H1 (cell line): Measurements from ENCODE around the gene GNG12. TPM values are rescaled to one million over a fixed set of nuclear protein-coding genes. Genes with fewer than 3 reads are reported as not detected.

Experiments used
- CTCF ChIA-PET: fragments of 300-600 bp; sonication (Branson Sonifier 250); formaldehyde crosslinking; loops from one replicate; lab custom pipeline; 2021; ENCODE audit not compliant: partially characterized antibody; lab: Charles Lee
- POLR2A ChIA-PET: fragments of 300-600 bp; sonication (Branson Sonifier 250); formaldehyde crosslinking; loops from one replicate; lab custom pipeline; 2021; ENCODE audit warnings: inconsistent platforms; ENCODE audit not compliant: partially characterized antibody; lab: Charles Lee
- DNase-seq, 2 experiments: peaks; one replicate each; pipeline versions ENCODE4 v3.0.0 to v3.0.0-alpha.2; 2010 to 2022; ENCODE audit warnings: low spot score in 2 of 2, low read depth in 1 of 2, mixed read lengths in 1 of 2
- FAIRE-seq: peaks from 2 replicates; lab custom pipeline; 2011; peaks lifted over from hg19 to GRCh38; lab: Jason Lieb, UNC
- H2AFZ ChIP-seq: 2 replicates; pipeline ENCODE4 v1.8.1; 2012; ENCODE audit warnings: low read length, inconsistent platforms
- H2AK5ac ChIP-seq: 2 replicates; pipeline ENCODE4 v1.6.1; 2013; ENCODE audit warnings: low read depth, low read length
- H2BK120ac ChIP-seq: replicated peaks from 2 replicates; pipeline ENCODE3; 2013; ENCODE audit warnings: low read depth, low read length, inconsistent platforms
- H2BK12ac ChIP-seq: 2 replicates; pipeline ENCODE4 v1.6.1; 2013; ENCODE audit warnings: low read depth, low read length
- H2BK15ac ChIP-seq: 2 replicates; pipeline ENCODE4 v1.6.1; 2013; ENCODE audit warnings: low read length
- H2BK20ac ChIP-seq: 2 replicates; pipeline ENCODE4 v1.6.1; 2013; ENCODE audit warnings: low read length
- H2BK5ac ChIP-seq: 2 replicates; pipeline ENCODE4 v1.6.1; 2013; ENCODE audit warnings: low read depth, low read length
- H3K14ac ChIP-seq: 2 replicates; pipeline ENCODE4 v1.6.1; 2013; ENCODE audit warnings: inconsistent platforms; ENCODE audit not compliant: insufficient read length
- H3K18ac ChIP-seq: 2 replicates; pipeline ENCODE4 v1.6.1; 2013; ENCODE audit warnings: low read length; ENCODE audit errors: extremely low read depth
- H3K23ac ChIP-seq: 2 replicates; pipeline ENCODE4 v1.6.1; 2013; ENCODE audit warnings: inconsistent platforms; ENCODE audit not compliant: insufficient read length
- H3K23me2 ChIP-seq: 2 replicates; pipeline ENCODE4 v1.6.1; 2013; ENCODE audit warnings: low read depth, low read length
- H3K27ac ChIP-seq: 2 replicates; pipeline ENCODE4 v1.6.1; 2011; ENCODE audit warnings: low read depth, low read length, inconsistent platforms
- H3K27me3 ChIP-seq, 4 experiments: replicated peaks in 1 of 4; 1 replicate in 1 of 4; 2 replicates in 3 of 4; pipeline versions ENCODE4 v1.6.1 to v1.8.1; 2011 to 2013; ENCODE audit warnings: low read length in 3 of 4, mild to moderate bottlenecking in 3 of 4, inconsistent platforms in 2 of 4, mixed read lengths in 2 of 4, moderate library complexity in 1 of 4; ENCODE audit not compliant: control insufficient read depth in 3 of 4, insufficient read depth in 3 of 4; ENCODE audit errors: extremely low read depth in 1 of 4
- H3K36me3 ChIP-seq, 4 experiments: 2 replicates each; pipeline versions ENCODE4 v1.6.1 to v1.8.1; 2011 to 2013; ENCODE audit warnings: mild to moderate bottlenecking in 4 of 4, low read length in 3 of 4, moderate library complexity in 2 of 4, control low read depth in 1 of 4, inconsistent platforms in 1 of 4; ENCODE audit not compliant: insufficient read depth in 4 of 4, control insufficient read depth in 2 of 4
- H3K4ac ChIP-seq: replicated peaks from 2 replicates; pipeline ENCODE3; 2013; ENCODE audit warnings: low read length, low read depth, mixed read lengths, inconsistent platforms; ENCODE audit not compliant: insufficient read length
- H3K4me1 ChIP-seq, 4 experiments: replicated peaks in 1 of 4; 1 replicate in 1 of 4; 2 replicates in 3 of 4; pipeline versions ENCODE4 v1.6.1 to v1.8.1; 2011 to 2013; ENCODE audit warnings: low read length in 3 of 4, inconsistent platforms in 2 of 4, mixed read lengths in 1 of 4; ENCODE audit not compliant: insufficient read depth in 4 of 4, control insufficient read depth in 3 of 4
- H3K4me2 ChIP-seq, 2 experiments: 2 replicates each; pipeline versions ENCODE4 v1.6.1 to v1.8.1; 2011 to 2013; ENCODE audit warnings: low read depth in 2 of 2, low read length in 2 of 2, control low read depth in 1 of 2, inconsistent platforms in 1 of 2, mild to moderate bottlenecking in 1 of 2; ENCODE audit not compliant: insufficient read depth in 1 of 2
- H3K4me3 ChIP-seq, 4 experiments: fragments of 200-600, 300-600 bp in 1 of 4; sonication (generic), shearing (Covaris generic), sonication (Bioruptor Twin) in 1 of 4; 2 replicates each; pipeline versions ENCODE4 v1.5.1 to v1.8.1; 2011 to 2016; ENCODE audit warnings: low read length in 4 of 4, low read depth in 3 of 4, control low read depth in 2 of 4, inconsistent platforms in 2 of 4, mild to moderate bottlenecking in 2 of 4, mixed read lengths in 1 of 4, moderate library complexity in 1 of 4; ENCODE audit not compliant: insufficient read depth in 2 of 4; ENCODE audit errors: extremely low read depth in 1 of 4
- H3K56ac ChIP-seq: replicated peaks from 2 replicates; pipeline ENCODE3; 2013; ENCODE audit warnings: low read depth, mild to moderate bottlenecking, mixed read lengths, low read length, inconsistent platforms; ENCODE audit not compliant: insufficient read length
- H3K79me1 ChIP-seq: 2 replicates; pipeline ENCODE4 v1.6.1; 2013; ENCODE audit warnings: low read depth, low read length, control low read depth
- H3K79me2 ChIP-seq, 2 experiments: 2 replicates each; pipeline versions ENCODE4 v1.6.1 to v1.8.1; 2012 to 2013; ENCODE audit warnings: low read length in 2 of 2, mild to moderate bottlenecking in 2 of 2, inconsistent platforms in 1 of 2; ENCODE audit not compliant: insufficient read depth in 2 of 2, control insufficient read depth in 1 of 2
- H3K9ac ChIP-seq, 4 experiments: replicated peaks in 1 of 4; 1 replicate in 1 of 4; 2 replicates in 3 of 4; pipeline versions ENCODE4 v1.6.1 to v1.8.1; 2011 to 2013; ENCODE audit warnings: low read depth in 3 of 4, low read length in 3 of 4, control low read depth in 2 of 4, mild to moderate bottlenecking in 2 of 4, moderate library complexity in 2 of 4, inconsistent platforms in 1 of 4; ENCODE audit errors: extremely low read depth in 1 of 4
- H3K9me3 ChIP-seq, 2 experiments: 2 replicates each; pipeline versions ENCODE4 v1.6.1 to v1.8.1; 2012 to 2013; ENCODE audit warnings: mild to moderate bottlenecking in 2 of 2, moderate library complexity in 2 of 2, control low read depth in 1 of 2, inconsistent platforms in 1 of 2, low read depth in 1 of 2, low read length in 1 of 2, mixed read lengths in 1 of 2; ENCODE audit not compliant: insufficient read depth in 2 of 2
- H4K20me1 ChIP-seq, 2 experiments: replicated peaks in 1 of 2; 2 replicates each; pipeline versions ENCODE3 to v1.8.1; 2011 to 2013; ENCODE audit warnings: inconsistent platforms in 2 of 2, low read length in 2 of 2, mild to moderate bottlenecking in 1 of 2; ENCODE audit not compliant: insufficient read depth in 2 of 2, control insufficient read depth in 1 of 2
- H4K5ac ChIP-seq: 2 replicates; pipeline ENCODE4 v1.6.1; 2013; ENCODE audit warnings: low read length, low read depth, mixed read lengths, inconsistent platforms; ENCODE audit not compliant: insufficient read length
- H4K8ac ChIP-seq: 2 replicates; pipeline ENCODE4 v1.8.0; 2013; ENCODE audit warnings: mild to moderate bottlenecking, moderate library complexity, low read length, inconsistent platforms; ENCODE audit not compliant: insufficient read depth; ENCODE audit errors: extremely low read depth
- H4K91ac ChIP-seq: replicated peaks from 2 replicates; pipeline ENCODE3; 2013; ENCODE audit warnings: low read length, mixed read lengths, inconsistent platforms; ENCODE audit not compliant: insufficient read length
- CHD2 ChIP-seq: IDR thresholded peaks from 2 replicates; pipeline ENCODE4 v1.6.1; 2012; ENCODE audit warnings: low read length, improper control_type of control experiment
- CREB1 ChIP-seq: IDR thresholded peaks from 2 replicates; pipeline ENCODE4 v1.6.1; 2012; ENCODE audit warnings: inconsistent platforms
- GTF2F1 ChIP-seq: IDR thresholded peaks from 2 replicates; pipeline ENCODE4 v1.6.1; 2012; ENCODE audit warnings: low read depth, low read length, improper control_type of control experiment, borderline replicate concordance
- POU5F1 ChIP-seq: IDR thresholded peaks from 2 replicates; pipeline ENCODE4 v1.6.1; 2011; ENCODE audit warnings: low read depth, mild to moderate bottlenecking, low read length, moderate library complexity
- RFX5 ChIP-seq: IDR thresholded peaks from 2 replicates; pipeline ENCODE4 v1.6.1; 2011; ENCODE audit warnings: low read depth, low read length, improper control_type of control experiment, borderline replicate concordance
- RNF2 ChIP-seq: fragments of 200-900, 300-1000 bp; sonication (generic); IDR thresholded peaks from 2 replicates; pipeline ENCODE4 v1.7.1; 2016; ENCODE audit warnings: borderline replicate concordance, low read depth, mild to moderate bottlenecking, antibody characterized with exemption, low read length; ENCODE audit not compliant: poor library complexity, severe bottlenecking; ENCODE audit errors: missing control alignments
- WGBS, 2 experiments: shearing (Covaris generic) in 1 of 2; methylation state at CpG; one replicate each; pipeline versions ENCODE4 v1.1.6 to v1.1.7; 2013 to 2015; ENCODE audit warnings: low lambda C conversion rate in 2 of 2, mixed read lengths in 2 of 2, inconsistent platforms in 1 of 2, low coverage in 1 of 2, missing lambda C conversion rate in 1 of 2; ENCODE audit not compliant: insufficient replicate concordance in 2 of 2, insufficient coverage in 1 of 2, insufficient read length in 1 of 2; ENCODE audit errors: extremely low coverage in 1 of 2, missing lambda C conversion rate in 1 of 2; 5-methylcytosine and 5-hydroxymethylcytosine counted together
- polyA plus RNA-seq, 7 experiments: library from polyadenylated mRNA; depleted of rRNA in 3 of 7; stranded (reverse) in 5 of 7; unstranded in 2 of 7; fragments of >200 nt in 5 of 7; fragments of 200-250 nt in 2 of 7; gene quantifications; 1 replicate in 5 of 7; 2 replicates in 1 of 7; 4 replicates in 1 of 7; pipeline versions ENCODE4 v1.2.1 to v1.2.3, GENCODE V29; 2011 to 2013; ENCODE audit warnings: missing spikeins in 2 of 7, mixed read lengths in 2 of 7
- total RNA-seq: library from RNA; stranded (reverse); fragmentation: NEBNext Ultra II Directional; extraction: Animal tissue kit (Norgen Biotek cat#: 25700); gene quantifications from 2 replicates; pipeline ENCODE4 v1.2.1, GENCODE V29; 2021
- TF ChIP-seq, protein P1 (sequence below): IDR thresholded peaks from 2 replicates; pipeline ENCODE4 v1.6.1; 2011; ENCODE audit warnings: low read depth, mild to moderate bottlenecking, low read length; ENCODE audit not compliant: insufficient read depth

GNG12 gene
- total and polyA plus RNA-seq, 2 of the 8 experiments (the other 6 are each of a cell fraction or from before 2014, with no cell fraction given), result 11.4 to 35.8 TPM

- no peak for DNase-seq
- Histone ChIP-seq H3K27ac (no peak overlapping the region), H4K8ac (no peak overlapping the region), H3K9me3 (no peaks in the 10 kb centered on the region), H2BK20ac (no peak overlapping the region), H2AFZ (no peak overlapping the region), H3K4me1 (no peaks in the 10 kb centered on the region), H2AK5ac (no peak overlapping the region), H3K79me1 (no peaks in the 10 kb centered on the region), H3K4me2 (no peak overlapping the region), H4K5ac (no peak overlapping the region), H4K91ac (no peak overlapping the region), H4K20me1 (no peaks in the 10 kb centered on the region), H3K27me3 (no peaks in the 10 kb centered on the region; a peak in 1 of 7 replicates), H3K14ac (no peak overlapping the region), H2BK15ac (no peak overlapping the region), H3K36me3 (no peaks in the 10 kb centered on the region), H3K23ac (no peak overlapping the region), H3K9ac (no peak overlapping the region), H3K18ac (no peak overlapping the region), H3K4me3 (no peak overlapping the region), H3K4ac (no peak overlapping the region), H2BK5ac (no peak overlapping the region), H3K56ac (no peak overlapping the region), H3K23me2 (no peaks in the 10 kb centered on the region), H2BK120ac (no peak overlapping the region), H2BK12ac (no peak overlapping the region), H3K79me2 (no peaks in the 10 kb centered on the region)
- ChIA-PET POLR2A (no interaction called here), CTCF (interaction anchor here (0.6 kb wide), 1 partner anchor 422 kb away, joined by 4 read pairs; no protein-coding TSS in a partner anchor)
- 93% methylated on average over 2 of the region's 2 CpGs; no CpG with 5 or more reads in 1 of the 2 experiments for WGBS, 2 experiments
- TF ChIP-seq RFX5 (no peak), RNF2 (no peak), CHD2 (no peak), GTF2F1 (no peak), POU5F1 (no peak), CREB1 (no peak)
- TF ChIP-seq, protein P1, sequence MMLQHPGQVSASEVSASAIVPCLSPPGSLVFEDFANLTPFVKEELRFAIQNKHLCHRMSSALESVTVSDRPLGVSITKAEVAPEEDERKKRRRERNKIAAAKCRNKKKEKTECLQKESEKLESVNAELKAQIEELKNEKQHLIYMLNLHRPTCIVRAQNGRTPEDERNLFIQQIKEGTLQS, result no peak
- FAIRE-seq, result no peak
Measured at GRCh38 chr1:67863637-67864036, 30.4 kb upstream of the GNG12 start.
